OCI-M2 (cell line): ENCODE data around the gene UBE2D3.
A peak's percentile ranks its signal among the peaks of the same experiment; 100 is the strongest.
"Not testable (repeated sequence)": the region's sequence is repeated elsewhere in the genome, so short reads cannot be mapped to it uniquely, and the experiment has no call there.

Experiments
- DNase-seq: peaks from one replicate; lab custom pipeline; 2025; ENCODE audit not compliant: unreplicated experiment; lab: John Stamatoyannopoulos, UW

The UBE2D3 gene

DNA sequence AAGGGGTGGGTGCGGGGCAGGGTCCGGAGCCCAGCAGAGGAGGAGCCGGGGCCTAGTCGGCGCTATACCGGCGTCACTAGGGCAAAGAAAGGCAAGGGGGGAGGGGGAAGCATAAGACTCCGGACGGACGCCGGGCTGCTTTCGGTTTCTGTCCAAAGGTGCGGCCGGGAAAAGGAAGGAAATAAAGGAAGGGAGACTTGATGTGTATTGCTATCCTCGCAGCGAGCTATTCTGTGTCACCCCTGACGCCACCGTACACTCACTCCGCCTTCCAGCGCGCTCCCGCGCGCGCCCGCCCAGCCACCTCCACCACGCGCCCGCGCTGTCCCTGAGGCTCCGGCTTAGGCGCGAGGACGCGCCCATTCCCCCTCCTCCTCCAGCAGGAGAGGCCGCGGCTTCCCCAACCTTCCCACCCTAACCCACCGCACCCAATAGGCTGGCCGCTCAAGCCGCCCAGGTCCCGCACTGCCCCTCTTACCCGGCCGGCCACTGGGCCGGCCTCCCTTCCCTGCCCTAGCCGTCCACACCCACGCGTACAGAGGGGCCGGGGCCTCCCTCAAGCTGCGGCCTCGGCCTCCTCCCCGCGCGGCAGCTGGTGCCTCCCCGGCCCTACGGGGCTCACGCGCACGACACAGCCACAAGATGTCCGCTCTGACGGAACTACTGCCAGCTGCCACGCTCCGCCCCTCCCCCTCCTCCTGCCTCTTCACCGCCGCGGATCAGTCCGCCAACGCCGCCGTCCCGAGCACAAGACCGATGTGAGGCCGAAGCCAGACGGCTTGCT, at the start of gene UBE2D3:
UBE2D3 (minus strand) TSS at position 662 of the 784 bp plus-strand sequence. CDS start 1,043 bp downstream, outside the sequence.
- peak; percentile 31 for DNase-seq

DNA sequence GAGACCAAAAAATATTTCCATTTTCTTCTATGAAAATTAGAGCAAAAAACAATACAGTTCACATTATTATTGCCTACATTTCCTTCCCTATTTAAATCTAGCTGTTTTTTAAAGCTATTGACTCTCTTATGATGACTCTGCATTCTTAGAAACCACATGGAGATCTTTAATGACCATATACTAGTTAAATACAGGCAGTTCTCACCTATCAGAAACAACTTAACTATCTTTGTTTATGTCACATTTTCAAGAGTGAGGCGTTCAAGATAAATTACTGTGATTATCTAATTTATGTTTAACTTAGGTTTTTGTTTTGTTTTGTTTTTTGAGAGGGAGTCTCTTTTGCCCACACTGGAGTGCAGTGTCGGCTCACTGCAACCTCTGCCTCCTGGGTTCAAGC, 44.4 kb upstream of the UBE2D3 start:
- DNase-seq: no peak

DNA sequence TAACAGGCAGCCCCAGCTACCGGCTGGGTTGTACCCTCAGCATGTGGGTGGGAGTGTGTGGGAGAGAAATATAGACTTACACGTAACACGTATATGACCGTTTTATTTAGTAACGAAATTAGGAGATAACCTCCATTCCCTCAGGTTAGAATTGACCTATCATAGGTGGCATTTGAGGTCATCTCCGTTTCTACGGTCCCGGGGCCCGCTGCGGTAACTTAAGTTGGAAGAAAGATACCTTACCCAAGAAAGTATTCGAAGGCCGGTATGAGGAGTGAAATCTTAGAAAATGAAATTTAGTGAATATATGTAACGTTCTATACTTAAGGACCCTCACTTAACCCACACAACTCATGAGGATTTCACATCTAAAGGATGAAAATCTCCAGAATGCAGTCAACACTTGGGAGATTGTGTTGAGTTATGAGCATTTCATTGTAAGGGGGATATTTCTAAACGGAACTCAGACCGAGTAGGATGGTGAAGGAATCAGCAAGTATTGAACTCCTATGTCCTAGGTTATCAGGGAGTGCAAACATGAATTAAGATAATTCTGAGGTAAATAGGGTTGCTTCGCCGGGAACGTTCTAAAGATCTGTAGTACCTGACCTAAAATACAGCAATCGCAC, 42.3 kb upstream of the UBE2D3 start:
- no peak for DNase-seq

DNA sequence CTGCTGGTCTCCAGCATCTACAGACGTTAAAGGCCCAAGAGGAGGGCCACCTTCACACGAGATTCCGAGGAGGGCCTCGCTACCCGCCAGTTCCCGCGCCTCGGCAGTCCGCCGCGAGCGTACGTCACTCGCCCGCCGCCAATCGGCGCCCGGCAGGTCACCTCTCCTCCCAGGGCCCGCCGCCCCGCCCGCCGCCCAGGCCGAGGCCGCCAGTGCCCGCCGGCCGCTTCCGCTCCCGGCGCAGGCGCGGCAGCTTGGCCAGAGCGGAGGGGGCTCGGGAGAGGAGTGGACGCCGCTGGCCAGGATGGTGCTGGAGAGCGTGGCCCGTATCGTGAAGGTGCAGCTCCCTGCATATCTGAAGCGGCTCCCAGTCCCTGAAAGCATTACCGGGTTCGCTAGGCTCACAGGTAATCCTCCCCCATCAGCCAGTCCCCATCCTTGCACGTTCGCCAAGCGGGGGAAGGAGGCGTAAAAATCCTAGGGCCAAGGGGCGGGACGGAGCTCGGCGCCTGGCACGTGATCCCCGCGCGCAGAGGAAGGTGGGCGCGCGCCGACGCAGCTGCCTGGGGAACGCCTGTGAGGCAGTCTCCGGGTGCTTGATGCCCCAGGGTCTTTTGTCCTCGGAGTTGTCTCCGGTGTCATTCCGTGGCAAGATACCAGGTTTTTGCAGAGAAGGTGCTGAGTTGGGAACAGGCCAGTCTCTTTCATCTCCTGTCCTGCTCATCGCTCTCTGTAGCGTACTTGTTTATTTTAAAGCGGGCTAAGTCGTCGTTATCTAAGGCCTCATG, 41.6 kb upstream of the UBE2D3 start, which contains the start of gene CISD2:
CISD2 (plus strand) TSS at position 212 of the 788 bp plus-strand sequence; CDS start at position 305, 93 bp downstream.
- peak; percentile 68 for DNase-seq

DNA sequence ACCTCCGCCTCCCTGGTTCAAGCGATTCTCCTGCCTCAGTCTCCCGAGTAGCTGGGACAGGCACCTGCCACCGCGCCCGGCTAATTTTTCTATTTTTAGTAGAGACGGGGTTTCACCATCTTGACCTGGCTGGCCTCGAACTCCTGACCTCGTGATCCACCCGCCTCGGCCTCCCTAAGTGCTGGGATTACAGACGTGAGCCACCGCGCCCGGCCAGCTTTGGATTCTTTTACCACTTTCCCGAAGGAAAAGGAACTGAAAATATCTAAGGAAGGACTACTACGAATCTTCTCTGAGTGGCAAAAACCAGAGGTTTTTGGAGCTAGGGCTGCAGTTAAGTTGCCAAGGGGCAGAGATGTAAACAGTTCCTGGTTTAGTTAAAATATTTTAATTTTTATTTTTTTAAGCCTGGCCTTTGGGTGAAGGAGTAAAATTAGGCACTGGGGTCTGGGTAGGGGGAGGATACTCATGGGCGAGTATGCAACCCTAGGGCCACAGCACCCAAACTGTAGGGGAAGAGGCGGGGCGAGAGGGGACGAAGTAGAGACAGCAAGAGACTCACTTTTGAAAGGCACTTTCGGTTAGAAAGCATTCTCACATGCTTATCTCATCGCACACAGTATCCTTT, 40.9 kb upstream of the UBE2D3 start:
- DNase-seq: no peak

DNA sequence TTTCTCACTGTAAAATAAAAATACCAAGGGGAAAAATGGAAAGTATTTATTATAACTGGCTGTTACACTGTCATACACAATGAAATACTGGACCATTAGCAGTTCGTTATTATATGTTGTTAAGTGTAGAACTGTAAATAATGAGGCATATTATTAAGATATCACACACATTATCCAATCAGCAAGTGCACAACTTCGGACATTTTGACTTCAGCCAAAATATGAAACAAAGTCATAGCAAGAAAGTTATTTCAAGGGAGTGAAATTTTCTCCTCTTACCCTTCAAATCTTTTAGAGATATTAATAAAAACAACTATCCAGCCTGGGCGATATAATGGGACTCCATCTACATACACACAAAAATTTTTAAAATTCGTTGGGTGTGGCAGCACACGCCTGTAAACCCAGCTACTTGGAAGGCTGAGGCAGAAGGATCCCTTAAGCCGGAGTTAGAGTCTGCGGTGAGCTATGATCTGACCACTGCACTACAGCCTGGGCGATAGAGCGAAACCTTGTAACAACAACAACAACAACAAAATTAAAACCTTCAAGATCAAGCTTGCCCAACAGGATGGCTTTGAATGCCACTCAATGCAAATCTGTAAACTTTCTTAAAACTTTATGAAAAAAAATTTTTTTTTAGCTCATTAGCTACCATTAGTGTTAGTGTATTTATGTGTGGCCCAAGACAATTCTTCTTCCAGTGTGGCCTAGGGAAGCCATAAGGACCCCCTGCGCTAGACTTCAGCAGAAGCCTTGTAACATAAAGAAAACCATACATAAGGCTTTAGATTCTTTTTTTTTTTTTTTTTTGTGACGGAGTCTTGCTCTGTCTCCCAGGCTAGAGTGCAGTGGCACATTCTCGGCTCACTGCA, 40.2 kb upstream of the UBE2D3 start:
- no peak for DNase-seq

DNA sequence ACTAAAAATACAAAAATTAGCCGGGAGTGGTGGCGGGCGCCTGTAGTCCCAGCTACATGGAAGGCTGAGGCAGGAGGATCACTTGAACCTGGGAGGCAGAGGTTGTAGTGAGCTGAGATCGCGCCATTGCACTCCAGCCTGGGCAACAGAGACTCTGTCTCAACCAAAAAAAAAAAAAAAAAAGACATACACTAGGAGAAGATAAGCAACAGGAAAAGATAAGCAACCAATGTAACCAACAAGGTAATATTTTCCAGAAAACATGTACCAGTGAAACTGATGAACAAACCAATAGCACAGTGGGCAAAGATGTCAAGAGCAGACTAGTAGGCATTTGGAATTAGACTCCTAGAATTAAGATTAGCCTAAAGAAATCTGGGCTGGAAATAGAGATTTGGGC, 38.0 kb upstream of the UBE2D3 start:
- not testable (repeated sequence) for DNase-seq

DNA sequence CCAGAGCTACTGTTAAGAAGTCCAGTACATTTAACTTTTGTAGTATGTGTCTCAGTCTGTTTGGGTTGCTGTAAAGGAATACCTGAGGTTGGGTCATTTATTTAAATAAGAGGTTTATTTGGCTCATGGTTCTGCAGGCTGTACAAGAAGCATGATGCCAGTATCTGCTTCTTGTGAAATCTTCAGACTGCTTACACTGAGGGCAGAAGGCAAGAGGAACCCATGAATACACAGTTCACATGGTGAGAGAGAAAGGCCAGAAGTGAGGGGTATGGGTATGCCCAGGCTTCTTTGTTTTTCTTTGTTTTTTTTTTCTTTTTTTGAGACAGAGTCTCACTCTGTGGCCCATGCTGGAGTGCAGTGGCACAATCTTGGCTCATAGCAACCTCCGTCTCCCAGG, 35.4 kb upstream of the UBE2D3 start:
- no peak for DNase-seq

DNA sequence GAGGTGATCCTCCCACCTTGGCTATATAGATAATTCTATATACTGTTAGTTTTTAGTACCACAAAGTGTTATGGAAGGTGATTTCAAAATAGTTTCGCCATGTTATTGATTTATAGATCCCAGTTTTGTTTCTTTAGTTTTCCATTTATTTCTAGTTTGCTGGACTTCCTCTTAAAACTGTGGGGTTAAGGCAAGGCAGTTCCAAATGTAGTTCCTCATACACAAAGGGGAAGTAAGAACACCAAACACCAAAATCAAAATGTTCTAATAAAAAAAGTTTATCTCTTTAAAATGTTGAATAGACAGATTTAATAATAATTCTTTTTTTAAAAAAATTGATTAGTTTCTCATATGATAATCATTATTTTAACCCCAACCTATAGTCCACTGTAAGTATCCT, 34.7 kb upstream of the UBE2D3 start:
- no peak for DNase-seq

DNA sequence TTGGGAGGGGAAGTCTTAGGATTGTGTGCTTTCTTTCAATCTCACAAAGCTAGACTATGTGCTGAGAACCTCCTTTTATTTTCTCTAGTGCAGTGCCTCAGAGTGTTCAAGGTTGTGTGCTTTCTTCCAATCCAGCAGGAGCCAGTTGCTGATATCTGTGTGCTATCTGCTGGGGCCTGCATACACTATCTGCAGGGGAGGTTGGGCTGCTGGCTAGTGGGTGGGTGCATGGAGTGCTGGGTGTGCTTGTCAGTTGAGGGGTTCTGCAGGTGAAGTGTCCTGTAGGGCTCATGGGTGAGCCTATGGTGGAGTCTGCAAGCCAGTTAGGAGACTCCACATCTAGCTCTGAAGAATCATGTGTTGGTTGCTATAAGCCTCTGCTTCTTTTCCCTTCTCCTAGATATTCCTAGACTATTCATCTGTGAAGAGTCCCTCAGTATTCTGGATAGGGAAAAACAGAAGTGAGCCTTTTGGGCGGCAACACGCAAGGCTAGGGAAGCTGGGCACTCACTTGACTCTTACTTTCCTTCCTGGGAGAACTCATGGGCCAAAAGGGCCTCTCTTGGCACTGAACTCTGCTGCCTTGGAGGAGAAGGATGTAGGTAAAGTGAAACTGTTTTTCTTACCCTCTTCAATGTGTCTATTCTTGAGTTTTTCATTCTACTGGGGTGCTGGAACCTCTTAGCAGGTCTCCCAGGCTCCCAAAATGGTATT, 33.4 kb upstream of the UBE2D3 start:
- DNase-seq: no peak

DNA sequence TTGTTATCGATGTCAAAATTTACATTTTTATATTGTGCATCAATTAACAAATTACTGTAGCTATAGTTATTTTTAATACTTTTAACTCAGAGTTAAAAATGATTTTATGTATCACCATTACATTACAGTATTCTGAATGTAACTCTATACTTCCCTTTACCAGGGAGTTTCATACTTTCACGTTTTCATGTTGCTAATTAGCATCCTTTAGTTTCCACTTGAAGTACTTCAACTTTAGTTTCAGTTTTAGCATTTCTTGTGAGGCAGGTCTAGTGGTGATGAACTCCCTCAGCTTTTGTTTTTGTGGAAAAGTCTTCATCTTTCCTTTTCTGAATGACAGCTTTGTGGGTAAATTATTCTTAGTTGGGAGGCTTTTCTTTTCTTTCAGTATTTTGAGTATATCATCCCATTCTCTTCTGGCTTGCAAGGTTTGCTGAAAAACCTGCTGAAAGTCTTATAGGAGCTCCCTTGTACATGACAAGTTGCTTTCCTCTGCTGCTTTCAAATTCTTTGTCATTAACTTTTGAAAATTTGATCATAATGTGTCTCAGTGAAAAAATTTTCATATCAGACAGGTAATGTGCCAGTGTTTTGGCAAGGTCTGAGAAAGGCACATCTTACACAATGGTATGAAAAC, 31.6 kb upstream of the UBE2D3 start:
- no peak for DNase-seq

DNA sequence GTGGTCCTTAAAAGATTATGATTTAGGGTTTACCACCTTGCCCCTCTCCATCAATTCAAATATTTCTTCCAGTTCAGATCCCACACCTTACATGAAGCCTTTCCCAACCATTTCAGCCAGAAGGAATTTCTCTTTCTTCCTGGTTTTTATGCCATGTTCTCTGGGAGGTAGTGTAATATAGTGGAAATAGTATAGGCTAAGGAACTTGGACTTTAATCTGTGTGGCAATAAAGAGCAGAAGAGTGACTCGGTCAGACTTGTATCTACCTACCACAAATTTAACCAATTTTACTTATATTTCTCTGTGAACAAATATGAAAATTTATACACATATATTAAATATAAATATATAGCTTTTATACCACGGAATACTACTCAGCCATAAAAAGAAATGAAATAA, 23.0 kb upstream of the UBE2D3 start:
- DNase-seq: no peak

DNA sequence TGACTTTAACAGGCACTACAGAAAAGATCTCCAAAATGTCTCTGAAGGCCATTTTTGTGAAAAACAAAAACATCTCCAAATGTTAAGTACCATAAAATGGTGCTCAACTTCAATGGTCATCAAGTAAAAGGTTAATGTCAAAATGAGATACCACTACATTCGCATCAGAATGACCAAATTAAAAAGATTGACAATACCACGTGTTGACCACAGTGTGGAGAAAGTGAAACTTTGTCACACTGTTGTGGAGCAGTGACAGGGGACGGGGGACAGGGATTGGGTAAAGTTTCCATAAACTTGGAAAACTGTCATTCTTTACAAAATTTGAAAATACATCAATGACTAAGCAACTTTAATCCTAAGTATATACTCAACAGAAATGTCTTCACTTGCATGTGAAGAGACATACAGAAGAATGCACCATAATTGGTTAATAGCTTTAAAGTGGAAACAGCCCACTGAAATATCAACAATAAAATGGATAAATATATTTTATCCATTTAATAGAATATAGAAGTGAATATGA, 22.3 kb upstream of the UBE2D3 start:
- DNase-seq: no peak

DNA sequence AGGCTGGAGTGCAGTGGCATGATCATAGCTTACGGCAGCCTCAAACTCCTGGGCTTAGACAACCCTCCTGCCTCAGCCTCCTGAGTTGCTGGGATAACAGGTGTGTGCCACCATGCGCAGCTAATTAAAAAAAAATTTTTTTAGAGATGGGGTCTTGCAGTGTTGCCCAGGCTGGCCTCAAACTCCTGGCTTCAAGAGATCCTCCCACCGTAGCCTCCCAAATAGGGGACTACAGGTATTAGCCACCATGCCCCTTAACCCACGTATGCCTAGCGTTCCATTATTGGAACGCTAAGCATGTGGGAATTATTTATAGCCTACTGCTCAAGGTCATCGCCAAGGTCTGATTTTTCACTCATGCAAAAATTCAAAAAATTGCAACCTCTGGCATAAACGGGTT, 20.3 kb upstream of the UBE2D3 start:
- DNase-seq: no peak

DNA sequence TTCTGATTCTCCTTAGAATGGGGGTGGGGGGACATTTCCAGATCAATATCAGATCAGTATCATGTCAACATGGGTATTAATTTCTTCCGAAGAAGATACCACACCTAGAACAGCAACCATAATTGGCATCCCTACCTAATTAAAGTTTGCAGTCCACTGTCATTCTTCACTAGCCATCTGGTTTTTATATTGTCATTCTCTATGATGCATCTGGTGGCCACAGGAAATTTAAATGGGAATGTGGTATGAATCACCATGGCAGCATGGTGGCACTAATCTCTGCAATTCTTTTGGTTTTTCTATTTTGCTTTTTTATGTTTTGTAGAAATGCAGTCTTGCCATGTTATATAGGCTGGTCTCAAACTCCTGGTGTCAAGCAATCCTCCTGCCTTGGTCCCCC, 16.6 kb upstream of the UBE2D3 start:
- no peak for DNase-seq

DNA sequence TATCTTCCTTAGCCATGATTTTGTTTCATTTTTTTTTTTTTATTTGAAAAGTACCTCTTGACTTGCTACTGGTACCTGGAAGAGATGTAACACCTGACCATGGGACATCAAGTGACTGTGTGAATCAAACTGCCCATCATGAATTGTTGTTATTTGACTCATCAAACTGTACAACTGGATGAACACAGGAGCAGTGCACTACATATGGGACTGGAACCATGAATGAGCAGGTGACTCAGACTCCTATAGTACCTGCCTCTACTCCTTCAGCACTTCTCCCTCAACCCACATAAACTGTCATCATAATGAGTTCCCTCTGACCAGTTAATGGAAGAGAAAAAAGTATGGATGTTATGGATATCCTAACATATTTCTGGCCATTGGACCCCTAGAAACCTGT, 15.9 kb upstream of the UBE2D3 start:
- no peak for DNase-seq

DNA sequence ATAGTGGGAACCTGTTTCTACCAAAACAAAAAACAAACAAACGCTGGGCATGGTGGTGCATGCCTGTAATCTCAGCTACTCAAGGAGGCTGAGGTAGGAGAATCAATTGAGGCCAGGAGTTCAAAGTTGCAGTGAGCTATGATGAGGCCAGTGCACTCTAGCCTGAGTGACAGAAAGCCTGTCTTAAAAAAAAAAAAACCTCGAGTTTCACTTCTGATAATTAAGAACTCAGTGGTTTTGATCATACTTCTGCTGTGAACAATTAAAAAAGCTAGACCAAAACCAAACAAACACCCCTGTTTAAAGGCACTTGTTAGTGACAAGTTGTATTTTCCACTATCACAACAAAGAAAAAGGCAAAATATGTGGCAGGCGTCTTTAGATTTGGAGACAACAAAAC, 15.0 kb upstream of the UBE2D3 start:
- DNase-seq: no peak

DNA sequence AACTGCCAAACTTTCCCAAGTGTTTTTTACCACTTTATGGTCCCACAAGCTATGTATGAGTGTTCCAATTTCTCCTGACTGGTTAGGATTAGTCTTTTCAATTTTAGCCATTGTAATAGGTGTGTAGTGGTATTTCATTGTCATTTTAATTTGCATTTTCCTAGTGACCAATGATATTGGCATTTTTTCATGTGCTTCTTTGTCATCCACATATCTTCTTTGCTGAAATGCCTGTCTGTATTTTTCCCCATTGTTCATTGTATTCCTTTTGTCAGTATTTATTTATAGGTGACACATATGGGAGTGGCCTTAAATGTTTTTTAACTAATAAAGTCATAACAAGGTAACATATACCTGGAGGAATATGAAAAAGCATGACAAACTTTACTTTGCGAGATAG, 9.2 kb upstream of the UBE2D3 start:
- no peak for DNase-seq

DNA sequence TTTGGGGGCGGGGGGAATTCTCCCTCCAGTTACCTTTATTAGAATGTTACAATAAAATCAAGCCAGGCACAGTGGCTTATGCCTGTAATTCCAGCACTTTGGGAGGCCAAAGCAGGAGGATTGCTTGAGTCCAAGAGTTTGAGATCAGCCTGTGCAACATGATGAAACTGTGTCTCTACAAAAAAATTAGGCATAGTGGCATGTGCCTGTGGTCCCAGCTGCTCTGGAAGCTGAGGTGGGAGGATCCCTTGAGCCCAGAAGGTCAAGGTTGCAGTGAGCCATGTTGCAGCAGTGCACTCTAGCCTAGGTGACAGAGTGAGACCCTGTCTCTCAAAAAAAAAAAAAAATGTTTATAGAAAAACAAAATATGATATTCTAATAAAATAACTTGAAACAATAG, 5.3 kb upstream of the UBE2D3 start:
- DNase-seq: no peak
